Neutrophil (primary cell): Measurements from ENCODE around the gene PDZRN3.

Experiments
- H3K27ac ChIP-seq: fragments of 200-600 bp; sonication (generic); 2 replicates; pipeline ENCODE4 v1.5.1; 2016; ENCODE audit warnings: mild to moderate bottlenecking, moderate library complexity
- H3K27me3 ChIP-seq: fragments of 200-600 bp; sonication (generic); 2 replicates; pipeline ENCODE4 v1.6.0; 2016; ENCODE audit warnings: mild to moderate bottlenecking
- H3K36me3 ChIP-seq: fragments of 200-600 bp; sonication (generic); 2 replicates; pipeline ENCODE4 v1.5.1; 2017
- H3K4me1 ChIP-seq, 2 experiments: fragments of 200-600 bp in 1 of 2; sonication (generic) in 1 of 2; 1 replicate in 1 of 2; 2 replicates in 1 of 2; pipeline versions ENCODE4 v1.5.1 to v1.6.1; 2013 to 2016; ENCODE audit warnings: low read depth in 1 of 2, low read length in 1 of 2, mild to moderate bottlenecking in 1 of 2, moderate library complexity in 1 of 2; ENCODE audit not compliant: control insufficient read depth in 1 of 2, insufficient read depth in 1 of 2
- H3K4me3 ChIP-seq, 2 experiments: fragments of 200-600 bp in 1 of 2; sonication (generic) in 1 of 2; 1 replicate in 1 of 2; 2 replicates in 1 of 2; pipeline ENCODE4 v1.5.1; 2013 to 2016; ENCODE audit warnings: low read depth in 1 of 2, low read length in 1 of 2, mild to moderate bottlenecking in 1 of 2, moderate library complexity in 1 of 2
- H3K9me3 ChIP-seq: fragments of 200-600 bp; sonication (generic); 2 replicates; pipeline ENCODE4 v1.5.1; 2016
- CTCF ChIP-seq: fragments of 200-600 bp; sonication (generic); IDR thresholded peaks from 2 replicates; pipeline ENCODE4 v1.5.1; 2016; ENCODE audit warnings: antibody characterized with exemption

PDZRN3 gene

GRCh38 chr3:73413619-73414018, 211.1 kb downstream of the PDZRN3 start:
- Histone ChIP-seq H3K27ac (no peak overlapping the region), H3K4me1 (peaks cover 0 to 8% of the 10 kb centered on the region in 2 experiments), H3K9me3 (no peaks in the 10 kb centered on the region), H3K36me3 (no peaks in the 10 kb centered on the region), H3K4me3 (no peak overlapping the region), H3K27me3 (peaks cover 12% of the 10 kb centered on the region)
- no peak for TF ChIP-seq CTCF

- Histone ChIP-seq H3K4me3 (no peak overlapping the region), H3K36me3 (no peaks in the 10 kb centered on the region), H3K27ac (no peak overlapping the region), H3K4me1 (peaks cover 0 to 8% of the 10 kb centered on the region in 2 experiments), H3K9me3 (no peaks in the 10 kb centered on the region), H3K27me3 (peaks cover 8% of the 10 kb centered on the region)
- no peak for TF ChIP-seq CTCF
Measured at GRCh38 chr3:73411993-73412392, 212.7 kb downstream of the PDZRN3 start.

GRCh38 chr3:73411545-73411944, 213.2 kb downstream of the PDZRN3 start:
- H3K4me1 ChIP-seq: peaks cover 0 to 8% of the 10 kb centered on the region in 2 experiments
- H3K36me3 ChIP-seq: no peaks in the 10 kb centered on the region
- peaks cover 8% of the 10 kb centered on the region for H3K27me3 ChIP-seq
- H3K27ac ChIP-seq: no peak overlapping the region
- no peak for TF ChIP-seq CTCF
- H3K4me3 ChIP-seq: no peak overlapping the region
- H3K9me3 ChIP-seq: no peaks in the 10 kb centered on the region

GRCh38 chr3:73409138-73409763, 215.5 kb downstream of the PDZRN3 start:
- Histone ChIP-seq H3K4me3 (no peak overlapping the region), H3K27me3 (peaks cover 8% of the 10 kb centered on the region), H3K9me3 (no peaks in the 10 kb centered on the region), H3K4me1 (peaks cover 0 to 8% of the 10 kb centered on the region in 2 experiments), H3K27ac (no peak overlapping the region), H3K36me3 (no peaks in the 10 kb centered on the region)
- TF ChIP-seq CTCF: no peak

- Histone ChIP-seq H3K36me3 (no peaks in the 10 kb centered on the region), H3K27me3 (peaks cover 8% of the 10 kb centered on the region), H3K4me3 (no peak overlapping the region), H3K27ac (no peak overlapping the region), H3K9me3 (no peaks in the 10 kb centered on the region), H3K4me1 (peaks cover 0 to 8% of the 10 kb centered on the region in 2 experiments)
- no peak for TF ChIP-seq CTCF
Measured at GRCh38 chr3:73408634-73409033, 216.1 kb downstream of the PDZRN3 start.
